ENCODE data around the gene GOLGA7B.
"Not testable (repeated sequence)": the region's sequence is repeated elsewhere in the genome, so short reads cannot be mapped to it uniquely, and the experiment has no call there.

GOLGA7B gene

DNA sequence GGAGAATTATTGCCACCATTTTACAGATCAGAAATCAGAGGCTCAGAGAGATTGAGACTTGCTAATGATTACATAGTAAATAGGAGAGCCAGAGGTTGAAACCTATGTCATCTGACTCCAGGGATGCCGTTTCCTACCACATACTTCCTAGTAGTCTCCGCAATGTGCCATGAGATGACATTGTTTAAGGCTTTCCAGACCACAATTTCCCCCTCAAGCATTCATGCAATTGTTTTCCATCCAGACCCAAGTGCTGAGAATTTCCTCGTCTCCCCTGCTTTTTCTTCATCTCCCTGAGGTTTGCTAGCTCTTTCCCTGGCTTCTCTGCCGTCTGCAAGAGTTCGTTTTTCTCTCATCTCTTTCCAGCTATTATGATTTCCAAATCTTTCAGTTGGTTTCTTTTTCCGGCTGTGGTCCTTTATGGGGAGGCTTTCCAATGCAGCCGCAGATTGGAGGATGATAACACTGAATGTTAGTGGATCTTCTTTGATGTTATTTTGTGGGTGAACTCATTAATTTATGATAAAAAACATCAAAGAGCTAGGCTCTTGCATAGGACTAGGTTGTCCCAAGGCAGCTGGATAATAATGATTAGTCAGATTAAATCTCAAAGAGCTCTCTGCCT lies 6.9 kb upstream of the GOLGA7B start:
- ChIA-PET CTCF (interaction anchor here (1.1 to 1.2 kb wide), 3 partner anchors 10 to 199 kb away, joined by 3 read pairs; no protein-coding TSS in a partner anchor), POLR2A (no interaction called here)
- no peak for DNase-seq (ENCODE audit: low read depth, low spot score)
- TF ChIP-seq CTCF (IDR thresholded peaks at IDR 0.05; ENCODE audit: insufficient read depth, low read length, missing control alignments): no peak
- no peak overlapping the region for H3K4me3 ChIP-seq (ENCODE audit: low read depth, low read length)

GRCh38 chr10:97843281-97843671 lies 6.4 kb upstream of the GOLGA7B start:
- no peak for DNase-seq (ENCODE audit: low read depth, low spot score)
- TF ChIP-seq CTCF (IDR thresholded peaks at IDR 0.05; ENCODE audit: insufficient read depth, low read length, missing control alignments): no peak
- ChIA-PET POLR2A (no interaction called here), CTCF (interaction anchor here (1.1 to 1.2 kb wide), 3 partner anchors 10 to 198 kb away, joined by 3 read pairs; no protein-coding TSS in a partner anchor)
- H3K4me3 ChIP-seq (ENCODE audit: low read depth, low read length): no peak overlapping the region

DNA sequence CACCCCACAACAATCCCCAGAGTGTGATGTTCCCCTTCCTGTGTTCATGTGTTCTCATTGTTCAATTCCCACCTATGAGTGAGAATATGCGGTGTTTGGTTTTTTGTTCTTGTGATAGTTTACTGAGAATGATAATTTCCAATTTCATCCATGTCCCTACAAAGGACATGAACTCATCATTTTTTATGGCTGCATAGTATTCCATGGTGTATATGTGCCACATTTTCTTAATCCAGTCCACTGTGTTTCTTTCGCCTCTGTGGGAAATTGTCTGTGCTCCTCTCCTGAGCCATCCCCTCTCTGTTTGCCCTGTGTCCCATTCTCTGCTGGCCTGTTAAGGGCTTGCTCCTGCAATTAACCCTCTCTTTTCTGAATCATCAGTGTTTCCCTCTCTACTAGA lies 5.7 kb upstream of the GOLGA7B start:
- H3K4me3 ChIP-seq (ENCODE audit: low read depth, low read length); DNase-seq (ENCODE audit: low read depth, low spot score); POLR2A ChIA-PET: not testable (repeated sequence)
- CTCF ChIA-PET: interaction anchor here (1.1 to 1.2 kb wide), 3 partner anchors 9 to 198 kb away, joined by 3 read pairs; no protein-coding TSS in a partner anchor

DNA sequence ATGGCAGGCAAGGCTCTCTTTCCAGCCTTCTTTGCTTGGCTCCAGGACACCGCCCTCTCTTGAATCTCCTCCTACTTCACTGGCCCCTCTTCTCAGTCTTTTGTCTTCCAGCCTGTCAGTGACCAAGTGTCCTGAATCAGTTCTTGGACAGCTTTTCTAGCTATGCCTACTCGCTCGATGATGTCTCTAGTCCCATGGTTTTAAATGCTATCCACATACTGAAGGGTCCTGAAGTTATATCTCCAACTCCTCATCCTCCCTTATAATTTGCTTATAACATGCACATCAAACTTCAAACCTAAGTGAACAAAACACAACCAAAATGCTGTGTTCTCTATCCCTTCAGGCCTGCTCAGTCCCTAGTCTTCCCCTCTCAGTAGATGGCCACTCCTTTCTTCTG lies 5.0 kb upstream of the GOLGA7B start:
- no peak for TF ChIP-seq CTCF (IDR thresholded peaks at IDR 0.05; ENCODE audit: insufficient read depth, low read length, missing control alignments)
- POLR2A ChIA-PET: no interaction called here
- CTCF ChIA-PET: no interaction called here
- DNase-seq (ENCODE audit: low read depth, low spot score): no peak
- H3K4me3 ChIP-seq (ENCODE audit: low read depth, low read length): no peak overlapping the region

GRCh38 chr10:97849103-97849686 lies 448 bp upstream of the GOLGA7B start:
- H3K4me3 ChIP-seq (ENCODE audit: low read depth, low read length): peak overlapping the region; percentile 36; the same call in 1 of the 2 replicates
- ChIA-PET POLR2A (no interaction called here), CTCF (no interaction called here)
- TF ChIP-seq CTCF (IDR thresholded peaks at IDR 0.05; ENCODE audit: insufficient read depth, low read length, missing control alignments): no peak
- DNase-seq (ENCODE audit: low read depth, low spot score): no peak

DNA sequence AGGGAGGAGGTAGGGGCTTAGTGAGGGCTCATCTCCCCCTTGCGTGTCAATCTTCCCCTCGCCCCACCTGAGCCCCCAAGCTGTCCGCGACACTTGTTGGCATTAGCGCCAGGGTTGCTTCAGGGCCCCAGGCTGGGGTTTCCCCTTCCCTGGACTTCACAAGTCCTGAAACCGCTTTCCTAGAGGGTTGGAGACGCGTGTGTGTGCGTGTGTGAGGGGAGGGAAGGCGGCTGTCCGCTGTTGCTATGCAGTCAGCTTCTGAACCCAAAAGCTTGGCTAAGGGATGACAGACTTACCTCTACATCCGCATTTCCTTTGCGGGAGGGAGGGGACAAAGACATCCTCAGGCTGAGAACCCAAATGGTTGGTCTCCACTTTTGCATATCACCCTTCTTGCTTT lies 803 bp downstream of the GOLGA7B start:
- no peak overlapping the region for H3K4me3 ChIP-seq (ENCODE audit: low read depth, low read length)
- POLR2A ChIA-PET: no interaction called here
- CTCF ChIA-PET: interaction anchor here (1.1 kb wide), 1 partner anchor 58 kb away, joined by 3 read pairs; no protein-coding TSS in a partner anchor
- DNase-seq (ENCODE audit: low read depth, low spot score): no peak
- TF ChIP-seq CTCF (IDR thresholded peaks at IDR 0.05; ENCODE audit: insufficient read depth, low read length, missing control alignments): no peak
